22Rv1 (cell line): ENCODE measurements around the gene SBF2.

Source experiments
- CTCF ChIP-seq: fragments of 450-650 bp; IDR thresholded peaks from 2 replicates; pipeline ENCODE4 v1.5.1; 2017; ENCODE audit warnings: mild to moderate bottlenecking
- ZFX ChIP-seq: fragments of 450-650 bp; IDR thresholded peaks from 2 replicates; pipeline ENCODE4 v1.6.1; 2017; ENCODE audit warnings: antibody characterized with exemption, borderline replicate concordance

GRCh38 chr11:9823439-9823838 lies 470.6 kb downstream of the SBF2 start:
- TF ChIP-seq CTCF (no peak), ZFX (no peak)
